ENCODE data around the gene CACNA2D2. TPM values are rescaled to one million over a fixed set of nuclear protein-coding genes. Genes with fewer than 3 reads are reported as not detected.

The CACNA2D2 gene
- total RNA-seq, 1 donor from 2014 or later, result 19.4 TPM

- Mint-ChIP-seq H3K27ac (no peak overlapping the region), H3K4me1 (ENCODE audit: unreplicated experiment) (peaks cover 6% of the 10 kb centered on the region), H3K4me3 (no peak overlapping the region), H3K36me3 (no peaks in the 10 kb centered on the region), H3K9me3 (no peaks in the 10 kb centered on the region), H3K27me3 (no peaks in the 10 kb centered on the region)
- no peak for DNase-seq (ENCODE audit: extremely low spot score, unreplicated experiment)
- no peak for TF ChIP-seq CTCF (conservative IDR thresholded peaks at IDR 0.05)
Measured at GRCh38 chr3:50430191-50430590, 73.2 kb downstream of the CACNA2D2 start.

GRCh38 chr3:50428007-50428633, 75.3 kb downstream of the CACNA2D2 start:
- Mint-ChIP-seq H3K27ac (no peak overlapping the region), H3K4me1 (ENCODE audit: unreplicated experiment) (peaks cover 6% of the 10 kb centered on the region), H3K36me3 (no peaks in the 10 kb centered on the region), H3K9me3 (no peaks in the 10 kb centered on the region), H3K4me3 (no peak overlapping the region), H3K27me3 (no peaks in the 10 kb centered on the region)
- TF ChIP-seq CTCF (conservative IDR thresholded peaks at IDR 0.05), result no peak
- no peak for DNase-seq (ENCODE audit: extremely low spot score, unreplicated experiment)

- Mint-ChIP-seq H3K36me3 (no peaks in the 10 kb centered on the region), H3K4me3 (no peak overlapping the region), H3K27ac (no peak overlapping the region), H3K9me3 (no peaks in the 10 kb centered on the region), H3K27me3 (no peaks in the 10 kb centered on the region), H3K4me1 (ENCODE audit: unreplicated experiment) (peaks cover 9% of the 10 kb centered on the region)
- no peak for TF ChIP-seq CTCF (conservative IDR thresholded peaks at IDR 0.05)
- no peak for DNase-seq (ENCODE audit: extremely low spot score, unreplicated experiment)
Measured at GRCh38 chr3:50427217-50427616, 76.2 kb downstream of the CACNA2D2 start.

GRCh38 chr3:50425911-50426310, 77.5 kb downstream of the CACNA2D2 start:
- no peak for TF ChIP-seq CTCF (conservative IDR thresholded peaks at IDR 0.05)
- DNase-seq (ENCODE audit: extremely low spot score, unreplicated experiment), result no peak
- H3K9me3 Mint-ChIP-seq, result no peaks in the 10 kb centered on the region
- no peaks in the 10 kb centered on the region for H3K36me3 Mint-ChIP-seq
- peaks cover 10% of the 10 kb centered on the region for H3K4me1 Mint-ChIP-seq (ENCODE audit: unreplicated experiment)
- no peaks in the 10 kb centered on the region for H3K27me3 Mint-ChIP-seq
- H3K4me3 Mint-ChIP-seq, result no peak overlapping the region
- H3K27ac Mint-ChIP-seq, result no peak overlapping the region

- no peak for TF ChIP-seq CTCF (conservative IDR thresholded peaks at IDR 0.05)
- H3K36me3 Mint-ChIP-seq, result no peaks in the 10 kb centered on the region
- peaks cover 10% of the 10 kb centered on the region for H3K4me1 Mint-ChIP-seq (ENCODE audit: unreplicated experiment)
- no peak for DNase-seq (ENCODE audit: extremely low spot score, unreplicated experiment)
- no peaks in the 10 kb centered on the region for H3K27me3 Mint-ChIP-seq
- no peak overlapping the region for H3K4me3 Mint-ChIP-seq
- no peak overlapping the region for H3K27ac Mint-ChIP-seq
- no peaks in the 10 kb centered on the region for H3K9me3 Mint-ChIP-seq
Measured at GRCh38 chr3:50423543-50423942, 79.9 kb downstream of the CACNA2D2 start.

- H3K4me1 Mint-ChIP-seq (ENCODE audit: unreplicated experiment), result peaks cover 10% of the 10 kb centered on the region
- H3K4me3 Mint-ChIP-seq, result no peak overlapping the region
- no peaks in the 10 kb centered on the region for H3K9me3 Mint-ChIP-seq
- TF ChIP-seq CTCF (conservative IDR thresholded peaks at IDR 0.05), result no peak
- no peaks in the 10 kb centered on the region for H3K36me3 Mint-ChIP-seq
- no peak for DNase-seq (ENCODE audit: extremely low spot score, unreplicated experiment)
- no peaks in the 10 kb centered on the region for H3K27me3 Mint-ChIP-seq
- no peak overlapping the region for H3K27ac Mint-ChIP-seq
Measured at GRCh38 chr3:50422153-50422552, 81.3 kb downstream of the CACNA2D2 start.
